Right kidney (tissue), 1 donor: ENCODE measurements around the gene ICOS.
"Not testable (repeated sequence)": the region's sequence is repeated elsewhere in the genome, so short reads cannot be mapped to it uniquely, and the experiment has no call there.

Experiments
- DNase-seq: peaks from one replicate; pipeline ENCODE4 v3.0.0-alpha.2; 2016

Gene ICOS

GRCh38 chr2:203918264-203918663 lies 18.3 kb upstream of the ICOS start:
- DNase-seq: no peak

GRCh38 chr2:203918839-203919238 lies 17.7 kb upstream of the ICOS start:
- DNase-seq: no peak

GRCh38 chr2:203925512-203926158 lies 10.9 kb upstream of the ICOS start:
- no peak for DNase-seq

GRCh38 chr2:203928849-203929248 lies 7.7 kb upstream of the ICOS start:
- DNase-seq: no peak

GRCh38 chr2:203931262-203931661 lies 5.3 kb upstream of the ICOS start:
- not testable (repeated sequence) for DNase-seq

- DNase-seq: no peak
Measured at GRCh38 chr2:203934041-203934492, 2.5 kb upstream of the ICOS start.

GRCh38 chr2:203934711-203935438 lies 1.7 kb upstream of the ICOS start:
- no peak for DNase-seq

GRCh38 chr2:203935568-203935967 lies 995 bp upstream of the ICOS start:
- no peak for DNase-seq

GRCh38 chr2:203936949-203937348 lies 386 bp downstream of the ICOS start:
- DNase-seq: no peak

GRCh38 chr2:203937788-203938187 lies 1.2 kb downstream of the ICOS start:
- DNase-seq: no peak

GRCh38 chr2:203940039-203940438 lies 3.5 kb downstream of the ICOS start:
- no peak for DNase-seq

GRCh38 chr2:203943493-203944382 lies 7.2 kb downstream of the ICOS start:
- not testable (repeated sequence) for DNase-seq

- no peak for DNase-seq
Measured at GRCh38 chr2:203948733-203949132, 12.2 kb downstream of the ICOS start.

GRCh38 chr2:203949228-203949627 lies 12.7 kb downstream of the ICOS start:
- DNase-seq: no peak

GRCh38 chr2:203951366-203951902 lies 14.9 kb downstream of the ICOS start:
- no peak for DNase-seq

GRCh38 chr2:203959265-203959664 lies 22.7 kb downstream of the ICOS start:
- DNase-seq: no peak

GRCh38 chr2:203959672-203960071 lies 23.1 kb downstream of the ICOS start:
- no peak for DNase-seq

- no peak for DNase-seq
Measured at GRCh38 chr2:203960811-203961210, 24.2 kb downstream of the ICOS start.

GRCh38 chr2:203965190-203965589 lies 28.6 kb downstream of the ICOS start:
- DNase-seq: not testable (repeated sequence)

- DNase-seq: no peak
Measured at GRCh38 chr2:203971251-203971650, 34.7 kb downstream of the ICOS start.

- DNase-seq: no peak
Measured at GRCh38 chr2:203972066-203972465, 35.5 kb downstream of the ICOS start.

- DNase-seq: no peak
Measured at GRCh38 chr2:203973000-203973399, 36.4 kb downstream of the ICOS start.

GRCh38 chr2:203973676-203974075 lies 37.1 kb downstream of the ICOS start:
- no peak for DNase-seq
